SU-DHL-6 (cell line): ENCODE data around the gene NUP58.

Experiments used
- H2AFZ ChIP-seq: fragments of 200-600 bp; sonication (generic); 2 replicates; pipeline ENCODE4 v1.6.1; 2014; ENCODE audit warnings: low read depth, mild to moderate bottlenecking, moderate library complexity, mixed read lengths, antibody characterized with exemption, low read length; ENCODE audit not compliant: severe bottlenecking
- H3F3A ChIP-seq: fragments of 200-600 bp; shearing (Covaris generic); 2 replicates; pipeline ENCODE4 v1.6.0; 2016; ENCODE audit warnings: antibody characterized with exemption, mild to moderate bottlenecking; ENCODE audit not compliant: insufficient read depth
- H3K27ac ChIP-seq: fragments of 200-600 bp; sonication (generic); 2 replicates; pipeline ENCODE4 v1.5.1; 2016; ENCODE audit warnings: low read depth, mild to moderate bottlenecking, low read length, moderate library complexity, mixed read lengths
- H3K27me3 ChIP-seq: fragments of 200-600 bp; sonication (generic), shearing (Covaris generic); 2 replicates; pipeline ENCODE4 v1.6.0; 2014; ENCODE audit warnings: mild to moderate bottlenecking, low read length
- H3K36me3 ChIP-seq: fragments of 200-600 bp; sonication (generic); 2 replicates; pipeline ENCODE4 v1.6.1; 2014; ENCODE audit warnings: mild to moderate bottlenecking, low read length, mixed read lengths
- H3K4me2 ChIP-seq: fragments of 300-600, 200-600 bp; shearing (Covaris generic), sonication (generic); 2 replicates; pipeline ENCODE4 v1.6.0; 2014; ENCODE audit warnings: low read length, low read depth, mild to moderate bottlenecking; ENCODE audit not compliant: poor library complexity, severe bottlenecking
- H3K4me3 ChIP-seq: fragments of 200-600 bp; sonication (generic); 2 replicates; pipeline ENCODE4 v1.5.1; 2014; ENCODE audit warnings: antibody characterized with exemption, low read length, mild to moderate bottlenecking, mixed read lengths; ENCODE audit not compliant: insufficient read depth, poor library complexity, severe bottlenecking
- H3K79me2 ChIP-seq: fragments of 200-600 bp; sonication (generic); 2 replicates; pipeline ENCODE4 v1.6.1; 2014; ENCODE audit warnings: mild to moderate bottlenecking, low read length, moderate library complexity; ENCODE audit not compliant: insufficient read depth
- H3K9ac ChIP-seq: fragments of 200-600 bp; sonication (generic); 2 replicates; pipeline ENCODE4 v1.7.0; 2014; ENCODE audit warnings: mild to moderate bottlenecking, low read length
- H3K9me2 ChIP-seq: fragments of 200-600 bp; sonication (generic); replicated peaks from 2 replicates; pipeline ENCODE4 v1.6.1; 2014; ENCODE audit warnings: low read length; ENCODE audit not compliant: insufficient read depth
- H3K9me3 ChIP-seq: fragments of 200-600 bp; sonication (generic); 2 replicates; pipeline ENCODE4 v1.6.1; 2014; ENCODE audit warnings: low read length, mixed read lengths; ENCODE audit not compliant: insufficient read depth
- H4K20me1 ChIP-seq: fragments of 200-600 bp; sonication (generic); 2 replicates; pipeline ENCODE4 v1.6.1; 2014; ENCODE audit warnings: low read depth, mild to moderate bottlenecking, antibody characterized with exemption, low read length, moderate library complexity, mixed read lengths
- EZH2phosphoT487 ChIP-seq: fragments of 200-600 bp; sonication (generic), shearing (Covaris generic); conservative IDR thresholded peaks from 2 replicates; pipeline ENCODE4 v1.6.1; 2018; ENCODE audit warnings: mild to moderate bottlenecking, antibody characterized with exemption, low read length, moderate library complexity, mixed read lengths
- TF ChIP-seq, protein P1 (sequence below): fragments of 200-600 bp; sonication (generic); IDR thresholded peaks from one replicate; pipeline ENCODE4 v1.5.1; 2017; ENCODE audit warnings: antibody characterized with exemption, mild to moderate bottlenecking, low read length, moderate library complexity; ENCODE audit not compliant: insufficient read depth, poor library complexity, severe bottlenecking

Gene NUP58

GRCh38 chr13:25378528-25378927 is 77.1 kb downstream of the NUP58 start:
- H3K27me3 ChIP-seq, result no peaks in the 10 kb centered on the region

DNA sequence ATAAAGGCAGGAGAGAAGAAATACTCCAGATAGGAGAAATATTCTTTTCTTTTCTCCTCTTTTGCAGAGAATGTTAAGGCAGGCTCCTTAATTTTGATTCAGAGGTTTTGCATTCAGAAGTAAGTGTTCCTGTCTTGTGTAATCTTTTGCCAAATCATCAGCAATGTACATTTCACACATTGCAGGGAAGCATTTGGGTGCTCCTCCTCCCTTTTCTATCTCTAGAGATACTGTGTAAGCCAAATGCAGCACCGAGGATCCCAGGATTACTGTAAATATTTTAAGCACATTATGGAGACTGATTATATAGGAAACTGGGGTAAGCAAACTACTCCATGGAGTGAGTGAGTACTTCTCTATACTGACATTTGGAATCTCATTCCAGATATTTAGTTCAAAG is 77.6 kb downstream of the NUP58 start:
- Histone ChIP-seq H3K4me2 (no peak overlapping the region), H3K27ac (no peak overlapping the region), H2AFZ (no peak overlapping the region)

More at GRCh38 chr13:25378528-25378927, 77.1 kb downstream of the NUP58 start:
- H3K9ac ChIP-seq, result no peak overlapping the region
- no peak overlapping the region for H3K4me3 ChIP-seq
- TF ChIP-seq EZH2phosphoT487, result no peak
- TF ChIP-seq, protein P1, sequence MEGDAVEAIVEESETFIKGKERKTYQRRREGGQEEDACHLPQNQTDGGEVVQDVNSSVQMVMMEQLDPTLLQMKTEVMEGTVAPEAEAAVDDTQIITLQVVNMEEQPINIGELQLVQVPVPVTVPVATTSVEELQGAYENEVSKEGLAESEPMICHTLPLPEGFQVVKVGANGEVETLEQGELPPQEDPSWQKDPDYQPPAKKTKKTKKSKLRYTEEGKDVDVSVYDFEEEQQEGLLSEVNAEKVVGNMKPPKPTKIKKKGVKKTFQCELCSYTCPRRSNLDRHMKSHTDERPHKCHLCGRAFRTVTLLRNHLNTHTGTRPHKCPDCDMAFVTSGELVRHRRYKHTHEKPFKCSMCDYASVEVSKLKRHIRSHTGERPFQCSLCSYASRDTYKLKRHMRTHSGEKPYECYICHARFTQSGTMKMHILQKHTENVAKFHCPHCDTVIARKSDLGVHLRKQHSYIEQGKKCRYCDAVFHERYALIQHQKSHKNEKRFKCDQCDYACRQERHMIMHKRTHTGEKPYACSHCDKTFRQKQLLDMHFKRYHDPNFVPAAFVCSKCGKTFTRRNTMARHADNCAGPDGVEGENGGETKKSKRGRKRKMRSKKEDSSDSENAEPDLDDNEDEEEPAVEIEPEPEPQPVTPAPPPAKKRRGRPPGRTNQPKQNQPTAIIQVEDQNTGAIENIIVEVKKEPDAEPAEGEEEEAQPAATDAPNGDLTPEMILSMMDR, result no peak
- H3K9me2 ChIP-seq, result no peaks in the 10 kb centered on the region
- H2AFZ ChIP-seq, result no peak overlapping the region
- no peaks in the 10 kb centered on the region for H3K36me3 ChIP-seq
- no peaks in the 10 kb centered on the region for H3K79me2 ChIP-seq
- H3K9me3 ChIP-seq, result no peaks in the 10 kb centered on the region
- no peak overlapping the region for H3K27ac ChIP-seq
- no peaks in the 10 kb centered on the region for H4K20me1 ChIP-seq
- no peak overlapping the region for H3K4me2 ChIP-seq
- no peaks in the 10 kb centered on the region for H3F3A ChIP-seq

GRCh38 chr13:25380082-25380481 is 78.7 kb downstream of the NUP58 start:
- no peak overlapping the region for H3K27ac ChIP-seq
- H3K27me3 ChIP-seq, result no peaks in the 10 kb centered on the region
- no peaks in the 10 kb centered on the region for H3K79me2 ChIP-seq
- H3K36me3 ChIP-seq, result no peaks in the 10 kb centered on the region
- no peaks in the 10 kb centered on the region for H3F3A ChIP-seq
- no peaks in the 10 kb centered on the region for H4K20me1 ChIP-seq
- no peak overlapping the region for H3K9ac ChIP-seq
- no peak overlapping the region for H2AFZ ChIP-seq
- no peak overlapping the region for H3K4me2 ChIP-seq
- H3K9me2 ChIP-seq, result no peaks in the 10 kb centered on the region
- no peaks in the 10 kb centered on the region for H3K9me3 ChIP-seq
- H3K4me3 ChIP-seq, result no peak overlapping the region
- TF ChIP-seq, protein P1, result no peak
- no peak for TF ChIP-seq EZH2phosphoT487

More for the DNA sequence above, 77.6 kb downstream of the NUP58 start:
- Histone ChIP-seq H3K9me2 (no peaks in the 10 kb centered on the region), H3F3A (no peaks in the 10 kb centered on the region), H3K27me3 (no peaks in the 10 kb centered on the region), H3K79me2 (no peaks in the 10 kb centered on the region), H3K9ac (no peak overlapping the region), H4K20me1 (no peaks in the 10 kb centered on the region), H3K36me3 (no peaks in the 10 kb centered on the region), H3K9me3 (no peaks in the 10 kb centered on the region), H3K4me3 (no peak overlapping the region)
- TF ChIP-seq, protein P1, result no peak
- no peak for TF ChIP-seq EZH2phosphoT487
